Esophagus squamous epithelium (tissue), 4 donors: ENCODE results near the gene ABCC5.

Source experiments
- CTCF ChIP-seq, 6 experiments: fragments of 450-650 bp in 4 of 6; fragments of 200-600 bp in 2 of 6; sonication (generic) in 2 of 6; IDR thresholded peaks; one replicate each; pipeline ENCODE4 v1.5.1; 2016 to 2019; ENCODE audit warnings: antibody characterized with exemption in 6 of 6, mild to moderate bottlenecking in 4 of 6, moderate library complexity in 4 of 6
- POLR2A ChIP-seq, 4 donors: fragments of 450-650 bp; IDR thresholded peaks; one replicate each; pipeline ENCODE4 v1.6.1; 2017; ENCODE audit warnings: antibody characterized with exemption in 4 of 4, mild to moderate bottlenecking in 4 of 4, moderate library complexity in 3 of 4

GRCh38 chr3:183931881-183932280 is 85.8 kb downstream of the ABCC5 start:
- TF ChIP-seq CTCF (IDR thresholded peaks at IDR 0.05) (no peak), POLR2A (IDR thresholded peaks at IDR 0.05) (no peak)
